Osteoblast (primary cell): ENCODE measurements around the gene RXFP4. TPM values are rescaled to one million over a fixed set of nuclear protein-coding genes. Genes with fewer than 3 reads are reported as not detected.
A peak's percentile ranks its signal among the peaks of the same experiment; 100 is the strongest.

Experiments
- DNase-seq: peaks from one replicate; pipeline ENCODE4 v3.0.0; 2011; ENCODE audit warnings: low spot score, mixed read lengths; ENCODE audit not compliant: insufficient read length; ENCODE audit errors: missing footprints
- H2AFZ ChIP-seq: 2 replicates; pipeline ENCODE4 v1.6.0; 2011; ENCODE audit warnings: mild to moderate bottlenecking, low read length
- H3K27ac ChIP-seq: 2 replicates; pipeline ENCODE4 v1.5.1; 2011; ENCODE audit warnings: mild to moderate bottlenecking, low read depth, low read length, moderate library complexity
- H3K27me3 ChIP-seq: 2 replicates; pipeline ENCODE4 v1.6.0; 2012; ENCODE audit warnings: mild to moderate bottlenecking, control low read depth, inconsistent platforms, low read length, moderate library complexity; ENCODE audit not compliant: insufficient read depth
- H3K36me3 ChIP-seq: 2 replicates; pipeline ENCODE4 v1.5.1; 2011; ENCODE audit warnings: mild to moderate bottlenecking, low read length, control low read depth, moderate library complexity; ENCODE audit not compliant: insufficient read depth
- H3K4me1 ChIP-seq: 2 replicates; pipeline ENCODE4 v1.5.1; 2011; ENCODE audit warnings: mild to moderate bottlenecking, low read length, control low read depth, moderate library complexity; ENCODE audit not compliant: insufficient read depth
- H3K4me2 ChIP-seq: 2 replicates; pipeline ENCODE4 v1.6.0; 2011; ENCODE audit warnings: mild to moderate bottlenecking, low read length; ENCODE audit not compliant: insufficient read depth
- H3K4me3 ChIP-seq: fragments of 200-600 bp; sonication (generic); 3 replicates; pipeline ENCODE4 v1.5.1; 2012; ENCODE audit warnings: mild to moderate bottlenecking, low read length, inconsistent platforms; ENCODE audit not compliant: insufficient read depth
- H3K79me2 ChIP-seq: 2 replicates; pipeline ENCODE4 v1.6.0; 2012; ENCODE audit warnings: mild to moderate bottlenecking, low read length, control low read depth, inconsistent platforms; ENCODE audit not compliant: insufficient read depth
- H3K9me3 ChIP-seq: 2 replicates; pipeline ENCODE4 v1.5.1; 2011; ENCODE audit warnings: low read depth, low read length, control low read depth
- H4K20me1 ChIP-seq: 2 replicates; pipeline ENCODE4 v1.6.0; 2012; ENCODE audit warnings: mild to moderate bottlenecking, low read length, control low read depth; ENCODE audit not compliant: insufficient read depth
- total RNA-seq: library from RNA; depleted of rRNA; stranded (reverse); fragments of >200 nt; gene quantifications from 2 replicates; pipeline ENCODE4 v1.2.3, GENCODE V29; 2012
- TF ChIP-seq, protein P1 (sequence below): IDR thresholded peaks from 2 replicates; pipeline ENCODE4 v1.5.1; 2011; ENCODE audit warnings: mild to moderate bottlenecking, low read depth, low read length, moderate library complexity; ENCODE audit errors: extremely low read depth

RXFP4 gene
- total RNA-seq, 1 donor = not detected

DNA sequence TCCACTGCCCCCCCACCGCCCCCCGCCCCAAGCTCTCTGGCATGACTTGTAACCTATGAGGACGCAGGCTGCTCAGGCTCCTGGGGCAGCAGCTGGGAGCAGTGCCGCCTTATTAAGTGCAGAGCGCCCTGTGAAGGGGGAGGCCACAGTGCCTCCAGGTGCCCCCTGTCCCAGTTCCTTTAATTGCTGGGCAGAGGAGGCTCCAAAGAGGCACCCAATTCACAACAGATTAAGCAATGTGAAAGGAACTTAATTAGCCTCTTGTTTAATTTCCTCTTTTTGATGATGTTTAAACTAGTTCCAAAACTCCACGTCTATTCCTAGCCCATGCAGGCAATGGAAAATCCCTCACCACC is 3.0 kb downstream of the RXFP4 start:
- peaks cover 8% of the 10 kb centered on the region for H4K20me1 ChIP-seq
- no peak overlapping the region for H2AFZ ChIP-seq
- no peak overlapping the region for H3K4me2 ChIP-seq
- no peaks in the 10 kb centered on the region for H3K27me3 ChIP-seq
- DNase-seq = no peak
- no peak overlapping the region for H3K4me3 ChIP-seq
- peaks cover 30% of the 10 kb centered on the region for H3K36me3 ChIP-seq
- no peak overlapping the region for H3K27ac ChIP-seq
- TF ChIP-seq, protein P1, sequence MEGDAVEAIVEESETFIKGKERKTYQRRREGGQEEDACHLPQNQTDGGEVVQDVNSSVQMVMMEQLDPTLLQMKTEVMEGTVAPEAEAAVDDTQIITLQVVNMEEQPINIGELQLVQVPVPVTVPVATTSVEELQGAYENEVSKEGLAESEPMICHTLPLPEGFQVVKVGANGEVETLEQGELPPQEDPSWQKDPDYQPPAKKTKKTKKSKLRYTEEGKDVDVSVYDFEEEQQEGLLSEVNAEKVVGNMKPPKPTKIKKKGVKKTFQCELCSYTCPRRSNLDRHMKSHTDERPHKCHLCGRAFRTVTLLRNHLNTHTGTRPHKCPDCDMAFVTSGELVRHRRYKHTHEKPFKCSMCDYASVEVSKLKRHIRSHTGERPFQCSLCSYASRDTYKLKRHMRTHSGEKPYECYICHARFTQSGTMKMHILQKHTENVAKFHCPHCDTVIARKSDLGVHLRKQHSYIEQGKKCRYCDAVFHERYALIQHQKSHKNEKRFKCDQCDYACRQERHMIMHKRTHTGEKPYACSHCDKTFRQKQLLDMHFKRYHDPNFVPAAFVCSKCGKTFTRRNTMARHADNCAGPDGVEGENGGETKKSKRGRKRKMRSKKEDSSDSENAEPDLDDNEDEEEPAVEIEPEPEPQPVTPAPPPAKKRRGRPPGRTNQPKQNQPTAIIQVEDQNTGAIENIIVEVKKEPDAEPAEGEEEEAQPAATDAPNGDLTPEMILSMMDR = no peak
- H3K4me1 ChIP-seq = peaks cover 16% of the 10 kb centered on the region
- H3K9me3 ChIP-seq = no peaks in the 10 kb centered on the region
- no peaks in the 10 kb centered on the region for H3K79me2 ChIP-seq

DNA sequence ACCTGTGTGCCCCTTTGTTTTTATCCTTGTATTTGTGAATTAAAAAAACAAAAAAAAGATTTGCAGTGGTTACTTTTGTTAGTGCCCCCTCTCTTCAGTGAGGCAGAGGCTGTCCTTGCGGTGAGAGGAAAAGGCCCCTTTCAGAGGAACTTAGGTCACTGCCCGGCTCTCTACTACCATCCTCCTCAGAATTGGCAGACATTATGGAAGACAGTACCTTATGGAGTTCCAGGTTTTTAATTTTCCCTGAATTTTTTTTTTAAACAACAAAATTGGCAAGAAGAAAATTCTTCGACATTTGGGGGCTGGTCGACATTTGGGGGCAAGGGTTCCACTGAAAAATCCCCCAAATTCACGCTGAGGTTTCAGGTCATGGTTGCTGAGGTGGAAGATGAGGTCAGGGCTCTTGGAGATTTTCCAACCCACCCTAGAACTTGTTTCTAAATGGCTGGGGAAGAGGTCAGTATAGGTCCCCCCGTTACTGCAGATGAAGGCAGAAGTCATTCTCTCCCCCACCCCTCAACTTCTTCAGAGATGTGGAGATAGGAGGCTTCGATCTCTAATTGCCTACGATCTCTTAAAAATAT is 5.3 kb downstream of the RXFP4 start:
- TF ChIP-seq, protein P1 = no peak
- peaks cover 49% of the 10 kb centered on the region for H3K36me3 ChIP-seq

DNA sequence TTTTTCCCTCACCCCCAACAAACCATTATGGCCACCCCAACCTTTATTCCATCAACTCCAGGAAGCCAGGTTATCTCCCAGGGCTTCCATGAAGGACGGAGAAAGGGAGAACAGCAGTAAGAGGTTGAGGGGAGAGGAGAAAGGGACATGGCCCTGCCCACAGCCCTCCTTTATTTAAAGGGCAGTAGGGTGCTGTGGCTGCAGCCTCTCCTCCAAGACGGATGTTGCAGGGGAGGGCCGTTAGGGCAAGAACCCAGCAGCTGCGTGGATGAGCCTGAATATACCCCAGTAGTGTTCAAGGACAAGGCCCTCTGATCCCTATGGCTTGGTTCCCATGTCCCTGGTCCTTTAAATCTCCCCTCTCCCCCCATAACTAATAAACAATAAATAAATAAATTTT is 5.9 kb downstream of the RXFP4 start:
- no peak overlapping the region for H3K4me2 ChIP-seq
- no peak for DNase-seq
- no peaks in the 10 kb centered on the region for H3K9me3 ChIP-seq
- no peaks in the 10 kb centered on the region for H3K27me3 ChIP-seq
- TF ChIP-seq, protein P1 = no peak
- no peaks in the 10 kb centered on the region for H3K4me1 ChIP-seq
- no peaks in the 10 kb centered on the region for H3K79me2 ChIP-seq
- H3K36me3 ChIP-seq = peaks cover 55% of the 10 kb centered on the region
- no peak overlapping the region for H3K27ac ChIP-seq
- H4K20me1 ChIP-seq = peaks cover 18% of the 10 kb centered on the region
- H2AFZ ChIP-seq = no peak overlapping the region
- no peak overlapping the region for H3K4me3 ChIP-seq

More for the DNA sequence above, 5.3 kb downstream of the RXFP4 start:
- no peaks in the 10 kb centered on the region for H3K27me3 ChIP-seq
- no peak overlapping the region for H2AFZ ChIP-seq
- peaks cover 15% of the 10 kb centered on the region for H4K20me1 ChIP-seq
- H3K79me2 ChIP-seq = no peaks in the 10 kb centered on the region
- H3K4me2 ChIP-seq = no peak overlapping the region
- no peak overlapping the region for H3K27ac ChIP-seq
- no peak overlapping the region for H3K4me3 ChIP-seq
- H3K9me3 ChIP-seq = no peaks in the 10 kb centered on the region
- H3K4me1 ChIP-seq = peaks cover 1% of the 10 kb centered on the region
- no peak for DNase-seq

GRCh38 chr1:155947741-155948140 is 6.3 kb downstream of the RXFP4 start:
- Histone ChIP-seq H3K4me1 (no peaks in the 10 kb centered on the region), H3K4me3 (no peak overlapping the region), H4K20me1 (peaks cover 18% of the 10 kb centered on the region), H3K4me2 (no peak overlapping the region), H3K9me3 (no peaks in the 10 kb centered on the region), H3K27ac (no peak overlapping the region), H3K79me2 (no peaks in the 10 kb centered on the region), H2AFZ (no peak overlapping the region), H3K36me3 (peaks cover 59% of the 10 kb centered on the region), H3K27me3 (no peaks in the 10 kb centered on the region)
- TF ChIP-seq, protein P1 = no peak
- peak; percentile 78 for DNase-seq
